ENCODE results near the gene MAFF. TPM values are rescaled to one million over a fixed set of nuclear protein-coding genes. Genes with fewer than 3 reads are reported as not detected.

MAFF gene
- total RNA-seq, 1 experiment from 2014 or later: 26.0 TPM

DNA sequence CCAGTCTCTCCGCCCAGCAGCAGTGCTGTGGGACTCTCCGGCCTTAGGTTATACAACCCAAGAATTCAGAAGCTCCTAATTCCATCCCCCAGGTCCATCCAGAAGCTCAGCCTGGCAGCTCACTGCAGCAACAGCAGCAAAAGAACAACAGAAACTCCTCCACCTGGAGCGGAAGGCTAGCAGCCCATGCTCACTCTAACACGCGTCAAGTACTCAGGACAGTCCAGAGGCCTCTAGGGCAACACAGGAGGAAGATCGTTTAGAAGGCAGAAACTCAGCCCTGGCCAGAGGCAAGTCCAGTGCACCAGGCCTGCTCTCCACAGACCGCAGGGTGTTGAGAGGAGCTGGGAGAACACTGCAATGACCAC, 37.3 kb upstream of the MAFF start (continued):
- TF ChIP-seq RAD21 (IDR thresholded peaks at IDR 0.05; ENCODE audit: low read depth): no peak

GRCh38 chr22:38165922-38166593, 35.7 kb upstream of the MAFF start:
- no peaks in the 10 kb centered on the region for H3K9me2 ChIP-seq (ENCODE audit: insufficient read depth)

More at GRCh38 chr22:38165922-38166593, 35.7 kb upstream of the MAFF start:
- DNase-seq (ENCODE audit: low read depth, low spot score) (no peak), ATAC-seq (peak; percentile 60)
- Histone ChIP-seq H3K27me3 (ENCODE audit: insufficient read depth, low read length) (no peaks in the 10 kb centered on the region), H3K9ac (ENCODE audit: low read length) (no peak overlapping the region), H3K27ac (ENCODE audit: low read depth, low read length) (no peak overlapping the region), H3K79me2 (ENCODE audit: insufficient read depth, low read length) (no peaks in the 10 kb centered on the region), H3K4me2 (ENCODE audit: low read length) (no peak overlapping the region), H3K4me1 (ENCODE audit: control insufficient read depth in 1 of 2, insufficient read depth in 2 of 2, low read length in 2 of 2) (peaks cover 17 to 18% of the 10 kb centered on the region in 2 experiments), H4K20me1 (ENCODE audit: insufficient read depth) (no peaks in the 10 kb centered on the region), H3K4me3 (replicated peaks in 1 of 2; ENCODE audit: low read depth in 1 of 2, low read length in 2 of 2) (no peak overlapping the region), H3K9me3 (ENCODE audit: control insufficient read depth in 1 of 2, insufficient read depth in 1 of 2, low read depth in 1 of 2, low read length in 2 of 2) (no peaks in the 10 kb centered on the region), H2AFZ (ENCODE audit: low read depth, low read length, poor library complexity, severe bottlenecking) (no peak overlapping the region), H3K36me3 (ENCODE audit: control insufficient read depth in 1 of 2, insufficient read depth in 2 of 2, low read length in 2 of 2) (no peaks in the 10 kb centered on the region; a peak in 1 of 4 replicates)
- no TSS peak for BruUV-seq (replicated peaks)
- CTCF ChIA-PET: no interaction called here
- POLR2A ChIA-PET: no interaction called here
- intact Hi-C loops (cut with micrococcal nuclease): no loop called here
- no peak for TF ChIP-seq SP1 (IDR thresholded peaks at IDR 0.05; ENCODE audit: low read depth)
- TF ChIP-seq ZNF274 (IDR thresholded peaks at IDR 0.05; ENCODE audit: low read depth, low read length): no peak
- no peak for TF ChIP-seq YY1 (IDR thresholded peaks at IDR 0.05; ENCODE audit: extremely low read depth, insufficient replicate concordance, low read depth, low read length)
- no peak for TF ChIP-seq POLR2A (IDR thresholded peaks at IDR 0.05; ENCODE audit: borderline replicate concordance, extremely low read depth, insufficient read depth, insufficient read length)
- TF ChIP-seq FOSL1 (IDR thresholded peaks at IDR 0.05; ENCODE audit: low read depth): no peak
- TF ChIP-seq JUND (IDR thresholded peaks at IDR 0.05): no peak
- no peak for TF ChIP-seq POLR2AphosphoS5 (IDR thresholded peaks at IDR 0.05; ENCODE audit: low read depth, low read length)
- no peak for TF ChIP-seq MAX (IDR thresholded peaks at IDR 0.05)
- no peak for TF ChIP-seq SRF (IDR thresholded peaks at IDR 0.05; ENCODE audit: low read depth)
- TF ChIP-seq CBX3 (IDR thresholded peaks at IDR 0.05; ENCODE audit: low read depth): no peak
- TF ChIP-seq, protein P1, sequence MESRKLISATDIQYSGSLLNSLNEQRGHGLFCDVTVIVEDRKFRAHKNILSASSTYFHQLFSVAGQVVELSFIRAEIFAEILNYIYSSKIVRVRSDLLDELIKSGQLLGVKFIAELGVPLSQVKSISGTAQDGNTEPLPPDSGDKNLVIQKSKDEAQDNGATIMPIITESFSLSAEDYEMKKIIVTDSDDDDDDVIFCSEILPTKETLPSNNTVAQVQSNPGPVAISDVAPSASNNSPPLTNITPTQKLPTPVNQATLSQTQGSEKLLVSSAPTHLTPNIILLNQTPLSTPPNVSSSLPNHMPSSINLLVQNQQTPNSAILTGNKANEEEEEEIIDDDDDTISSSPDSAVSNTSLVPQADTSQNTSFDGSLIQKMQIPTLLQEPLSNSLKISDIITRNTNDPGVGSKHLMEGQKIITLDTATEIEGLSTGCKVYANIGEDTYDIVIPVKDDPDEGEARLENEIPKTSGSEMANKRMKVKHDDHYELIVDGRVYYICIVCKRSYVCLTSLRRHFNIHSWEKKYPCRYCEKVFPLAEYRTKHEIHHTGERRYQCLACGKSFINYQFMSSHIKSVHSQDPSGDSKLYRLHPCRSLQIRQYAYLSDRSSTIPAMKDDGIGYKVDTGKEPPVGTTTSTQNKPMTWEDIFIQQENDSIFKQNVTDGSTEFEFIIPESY (IDR thresholded peaks at IDR 0.05; ENCODE audit: extremely low read depth, insufficient replicate concordance, low read length): no peak
- TF ChIP-seq ZFX (IDR thresholded peaks at IDR 0.05): no peak
- TF ChIP-seq, protein P2, sequence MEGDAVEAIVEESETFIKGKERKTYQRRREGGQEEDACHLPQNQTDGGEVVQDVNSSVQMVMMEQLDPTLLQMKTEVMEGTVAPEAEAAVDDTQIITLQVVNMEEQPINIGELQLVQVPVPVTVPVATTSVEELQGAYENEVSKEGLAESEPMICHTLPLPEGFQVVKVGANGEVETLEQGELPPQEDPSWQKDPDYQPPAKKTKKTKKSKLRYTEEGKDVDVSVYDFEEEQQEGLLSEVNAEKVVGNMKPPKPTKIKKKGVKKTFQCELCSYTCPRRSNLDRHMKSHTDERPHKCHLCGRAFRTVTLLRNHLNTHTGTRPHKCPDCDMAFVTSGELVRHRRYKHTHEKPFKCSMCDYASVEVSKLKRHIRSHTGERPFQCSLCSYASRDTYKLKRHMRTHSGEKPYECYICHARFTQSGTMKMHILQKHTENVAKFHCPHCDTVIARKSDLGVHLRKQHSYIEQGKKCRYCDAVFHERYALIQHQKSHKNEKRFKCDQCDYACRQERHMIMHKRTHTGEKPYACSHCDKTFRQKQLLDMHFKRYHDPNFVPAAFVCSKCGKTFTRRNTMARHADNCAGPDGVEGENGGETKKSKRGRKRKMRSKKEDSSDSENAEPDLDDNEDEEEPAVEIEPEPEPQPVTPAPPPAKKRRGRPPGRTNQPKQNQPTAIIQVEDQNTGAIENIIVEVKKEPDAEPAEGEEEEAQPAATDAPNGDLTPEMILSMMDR (IDR thresholded peaks at IDR 0.05 in 2 of 3, conservative IDR thresholded peaks at IDR 0.05 in 1 of 3; ENCODE audit: borderline replicate concordance in 1 of 3, insufficient read depth in 1 of 3, low read depth in 2 of 3, low read length in 2 of 3): no peak
- TF ChIP-seq, protein P3, sequence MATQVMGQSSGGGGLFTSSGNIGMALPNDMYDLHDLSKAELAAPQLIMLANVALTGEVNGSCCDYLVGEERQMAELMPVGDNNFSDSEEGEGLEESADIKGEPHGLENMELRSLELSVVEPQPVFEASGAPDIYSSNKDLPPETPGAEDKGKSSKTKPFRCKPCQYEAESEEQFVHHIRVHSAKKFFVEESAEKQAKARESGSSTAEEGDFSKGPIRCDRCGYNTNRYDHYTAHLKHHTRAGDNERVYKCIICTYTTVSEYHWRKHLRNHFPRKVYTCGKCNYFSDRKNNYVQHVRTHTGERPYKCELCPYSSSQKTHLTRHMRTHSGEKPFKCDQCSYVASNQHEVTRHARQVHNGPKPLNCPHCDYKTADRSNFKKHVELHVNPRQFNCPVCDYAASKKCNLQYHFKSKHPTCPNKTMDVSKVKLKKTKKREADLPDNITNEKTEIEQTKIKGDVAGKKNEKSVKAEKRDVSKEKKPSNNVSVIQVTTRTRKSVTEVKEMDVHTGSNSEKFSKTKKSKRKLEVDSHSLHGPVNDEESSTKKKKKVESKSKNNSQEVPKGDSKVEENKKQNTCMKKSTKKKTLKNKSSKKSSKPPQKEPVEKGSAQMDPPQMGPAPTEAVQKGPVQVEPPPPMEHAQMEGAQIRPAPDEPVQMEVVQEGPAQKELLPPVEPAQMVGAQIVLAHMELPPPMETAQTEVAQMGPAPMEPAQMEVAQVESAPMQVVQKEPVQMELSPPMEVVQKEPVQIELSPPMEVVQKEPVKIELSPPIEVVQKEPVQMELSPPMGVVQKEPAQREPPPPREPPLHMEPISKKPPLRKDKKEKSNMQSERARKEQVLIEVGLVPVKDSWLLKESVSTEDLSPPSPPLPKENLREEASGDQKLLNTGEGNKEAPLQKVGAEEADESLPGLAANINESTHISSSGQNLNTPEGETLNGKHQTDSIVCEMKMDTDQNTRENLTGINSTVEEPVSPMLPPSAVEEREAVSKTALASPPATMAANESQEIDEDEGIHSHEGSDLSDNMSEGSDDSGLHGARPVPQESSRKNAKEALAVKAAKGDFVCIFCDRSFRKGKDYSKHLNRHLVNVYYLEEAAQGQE (IDR thresholded peaks at IDR 0.05; ENCODE audit: low read depth): no peak
- no peak for TF ChIP-seq EZH2phosphoT487 (IDR thresholded peaks at IDR 0.05; ENCODE audit: borderline replicate concordance)
- no peak for TF ChIP-seq RAD21 (IDR thresholded peaks at IDR 0.05; ENCODE audit: low read depth)
- no peak for TF ChIP-seq SIN3A (IDR thresholded peaks at IDR 0.05; ENCODE audit: low read depth)
- TF ChIP-seq ATF3 (IDR thresholded peaks at IDR 0.05): no peak
- TF ChIP-seq ELF1 (IDR thresholded peaks at IDR 0.05; ENCODE audit: borderline replicate concordance, low read depth): no peak
- RAD21 ChIA-PET (ENCODE audit: low non-redundant PET in 1 of 2, low total read pairs in 2 of 2, uncharacterized antibody in 2 of 2, unreplicated experiment in 2 of 2): no interaction called here
